GM10847 (cell line): ENCODE data around the gene TERC.

Experiments
- POLR2A ChIP-seq: IDR thresholded peaks from 2 replicates; pipeline ENCODE4 v1.6.1; 2011; ENCODE audit not compliant: insufficient read length; ENCODE audit errors: extremely low read depth

The TERC gene

DNA sequence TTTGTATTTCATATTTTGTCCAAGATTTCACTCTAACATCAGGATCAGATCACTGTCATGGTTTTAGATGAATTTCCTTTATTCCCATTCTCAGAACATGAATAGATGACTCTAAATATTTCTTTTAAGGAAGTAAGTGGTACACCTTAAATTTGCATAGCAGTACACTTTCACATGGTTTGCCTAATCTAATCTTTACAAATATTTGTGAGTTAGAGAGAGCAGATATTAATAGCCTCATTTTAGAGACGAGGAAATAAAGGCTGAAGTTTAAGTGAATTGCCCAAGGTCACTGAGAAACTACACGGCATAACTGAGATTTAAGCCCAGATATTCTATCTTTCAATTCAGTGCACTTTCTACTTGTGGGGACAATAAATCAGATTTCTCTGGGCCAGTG, 14.2 kb downstream of the TERC start:
- no peak for TF ChIP-seq POLR2A

GRCh38 chr3:169748670-169749069, 16.2 kb downstream of the TERC start:
- TF ChIP-seq POLR2A = no peak

DNA sequence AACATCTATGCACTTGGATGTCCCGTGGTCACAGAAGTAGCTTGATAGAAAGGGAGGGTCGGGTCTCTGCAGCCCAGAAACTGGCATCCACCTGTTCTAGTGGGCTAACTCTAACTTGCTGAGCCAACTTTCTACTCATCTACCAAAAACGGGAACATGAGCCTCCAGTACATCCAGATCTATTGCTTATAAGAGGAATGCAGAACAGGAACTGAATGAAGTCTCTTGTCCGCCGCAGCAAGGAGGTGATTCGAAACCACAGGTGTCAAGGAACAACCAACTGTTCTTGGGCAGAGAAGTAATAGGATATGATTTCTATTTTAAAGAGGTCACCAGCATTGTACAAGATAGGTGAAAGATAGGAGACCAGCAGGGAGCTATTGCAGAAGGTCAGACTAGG, 17.9 kb downstream of the TERC start:
- no peak for TF ChIP-seq POLR2A

- no peak for TF ChIP-seq POLR2A
Observed at GRCh38 chr3:169744366-169745054, 20.4 kb downstream of the TERC start.

DNA sequence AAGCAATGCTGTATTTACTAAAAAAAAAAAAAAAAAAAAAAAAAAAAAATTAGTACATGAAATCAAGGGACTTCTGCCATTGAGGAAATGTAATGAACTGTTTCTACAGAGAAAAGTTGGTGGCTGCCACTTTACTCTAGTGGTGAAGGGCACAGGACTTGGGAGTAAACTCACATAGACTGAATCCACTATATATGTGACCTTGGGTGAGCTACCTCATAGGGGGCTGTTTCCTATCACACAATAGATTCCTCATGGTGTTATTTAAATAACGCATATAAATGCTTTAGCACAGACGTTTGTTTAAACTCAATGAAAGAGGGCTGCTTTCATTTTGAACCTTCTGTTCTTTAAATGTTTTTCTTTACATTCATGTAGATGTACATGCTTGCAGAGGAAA, 25.8 kb downstream of the TERC start:
- no peak for TF ChIP-seq POLR2A

DNA sequence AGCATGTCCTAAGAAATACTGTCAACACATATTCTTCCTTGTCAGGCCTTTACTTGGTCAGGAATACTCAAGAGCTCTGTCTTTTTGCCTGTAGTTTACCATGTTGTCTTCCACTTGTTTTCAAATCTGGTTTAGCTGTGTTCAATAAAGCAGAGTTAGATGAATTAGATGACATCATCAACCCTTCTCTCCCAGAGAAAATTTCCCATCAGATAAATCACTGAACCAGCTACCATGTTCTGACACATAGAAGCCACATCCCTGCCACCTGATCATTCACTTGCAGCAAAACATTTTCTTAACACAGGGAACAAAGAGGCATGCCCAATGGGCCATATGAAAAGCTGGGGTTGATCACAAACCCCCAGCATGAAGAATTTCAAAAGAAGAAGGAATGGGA, 42.1 kb downstream of the TERC start:
- TF ChIP-seq POLR2A = no peak
